Natural killer cell treated with Interleukin-12 subunit alpha and Interleukin-12 subunit beta and Interleukin-15 and Interleukin-18, amount 100 ng/mL, for 72 hours (primary cell): Measurements from ENCODE around the gene TPSAB1. TPM values are rescaled to one million over a fixed set of nuclear protein-coding genes. Genes with fewer than 3 reads are reported as not detected.
"Not testable (repeated sequence)": the region's sequence is repeated elsewhere in the genome, so short reads cannot be mapped to it uniquely, and the experiment has no call there.

ENCODE experiments used
- ATAC-seq, 2 donors: fragments of 150-1000 bp; cut with Tn5 transposase in 1 of 2; sonication (Bioruptor Pico), chemical (Tn5 transposase) in 1 of 2; 2 replicates each; pipeline ENCODE4 v1.10.0; 2021
- DNase-seq: peaks from one replicate; pipeline ENCODE4 v3.0.0; 2022; ENCODE audit warnings: low spot score
- H3K27ac Mint-ChIP-seq, 2 donors: 1 replicate in 1 of 2; 2 replicates in 1 of 2; pipeline ENCODE4 v1.8.0; 2022; ENCODE audit warnings: mixed read lengths in 2 of 2, mild to moderate bottlenecking in 1 of 2, moderate library complexity in 1 of 2
- H3K27me3 Mint-ChIP-seq, 2 donors: 1 replicate in 1 of 2; 2 replicates in 1 of 2; pipeline ENCODE4 v1.8.0; 2022; ENCODE audit warnings: mixed read lengths in 2 of 2
- H3K36me3 Mint-ChIP-seq: one replicate; pipeline ENCODE4 v1.8.0; 2022; ENCODE audit warnings: mixed read lengths
- H3K4me1 Mint-ChIP-seq, 2 donors: 1 replicate in 1 of 2; 2 replicates in 1 of 2; pipeline ENCODE4 v1.8.0; 2022; ENCODE audit warnings: low read depth in 2 of 2, mixed read lengths in 2 of 2, mild to moderate bottlenecking in 1 of 2
- H3K4me3 Mint-ChIP-seq: one replicate; pipeline ENCODE4 v1.8.0; 2022; ENCODE audit warnings: mixed read lengths
- H3K9me3 Mint-ChIP-seq: 2 replicates; pipeline ENCODE4 v1.8.0; 2022; ENCODE audit warnings: mixed read lengths
- total RNA-seq, 2 donors: library from RNA; stranded (reverse); gene quantifications; one replicate each; pipeline ENCODE4 v1.2.3, GENCODE V29; 2022

TPSAB1 gene
- total RNA-seq, 2 donors from 2014 or later = 6.6 TPM; not detected in 1

DNA sequence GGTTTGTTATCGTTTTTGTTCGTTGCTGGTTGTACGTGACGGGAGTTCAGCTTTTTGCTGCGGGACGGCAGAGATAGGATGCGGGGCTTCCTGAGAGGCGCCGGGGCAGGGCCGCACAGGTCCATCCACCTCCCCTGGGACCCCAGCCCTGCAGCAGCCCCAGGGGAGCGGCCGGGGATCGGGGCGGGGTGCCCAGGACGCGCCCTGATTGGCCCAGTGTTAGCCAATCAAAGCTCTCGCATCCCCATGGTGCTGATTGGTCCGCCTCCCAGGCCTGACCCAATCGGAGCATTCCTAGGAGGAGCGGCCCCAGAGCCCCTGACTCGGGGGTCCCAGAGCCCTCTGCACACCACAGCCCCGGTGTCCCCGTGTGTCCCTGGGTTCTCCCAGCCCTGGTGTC, 1.6 kb upstream of the TPSAB1 start:
- H3K36me3 Mint-ChIP-seq = not testable (repeated sequence)

DNA sequence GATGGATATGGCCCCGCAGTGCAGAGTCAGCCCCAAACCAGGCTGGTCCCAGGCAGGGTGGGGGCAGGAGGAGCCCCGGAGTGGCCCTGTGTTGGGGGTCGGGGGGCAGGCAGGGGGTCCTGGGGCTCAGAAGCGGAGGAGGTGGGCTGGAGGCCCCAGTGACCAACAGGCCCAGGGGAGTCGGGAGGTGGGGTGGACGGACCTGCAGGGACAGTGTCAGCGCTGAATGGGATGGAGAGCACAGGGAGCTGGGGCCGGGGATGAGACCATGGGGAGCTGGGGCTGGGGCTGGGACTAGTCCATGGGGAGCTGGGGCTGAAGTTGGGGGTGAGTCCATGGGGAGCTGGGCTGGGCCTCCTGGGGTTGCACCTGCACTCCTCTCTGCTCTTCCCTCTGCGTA, 930 bp upstream of the TPSAB1 start:
- not testable (repeated sequence) for H3K27me3 Mint-ChIP-seq, H3K9me3 Mint-ChIP-seq, ATAC-seq, H3K4me1 Mint-ChIP-seq, H3K4me3 Mint-ChIP-seq, H3K36me3 Mint-ChIP-seq, H3K27ac Mint-ChIP-seq
- peak; percentile 51 for DNase-seq

More for the DNA sequence above, 1.6 kb upstream of the TPSAB1 start:
- H3K9me3 Mint-ChIP-seq, H3K27ac Mint-ChIP-seq, ATAC-seq, H3K27me3 Mint-ChIP-seq, H3K4me3 Mint-ChIP-seq, H3K4me1 Mint-ChIP-seq, DNase-seq: not testable (repeated sequence)

DNA sequence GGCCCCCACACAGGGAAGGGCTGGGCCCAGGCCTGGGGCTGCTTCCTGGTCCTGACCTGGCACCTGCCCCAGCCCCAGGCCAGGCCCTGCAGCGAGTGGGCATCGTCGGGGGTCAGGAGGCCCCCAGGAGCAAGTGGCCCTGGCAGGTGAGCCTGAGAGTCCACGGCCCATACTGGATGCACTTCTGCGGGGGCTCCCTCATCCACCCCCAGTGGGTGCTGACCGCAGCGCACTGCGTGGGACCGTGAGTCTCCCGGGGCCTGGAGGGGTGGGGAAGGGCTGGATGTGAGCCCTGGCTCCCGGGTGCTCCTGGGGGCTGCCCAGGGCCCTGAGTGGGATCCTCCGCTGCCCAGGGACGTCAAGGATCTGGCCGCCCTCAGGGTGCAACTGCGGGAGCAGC, 576 bp downstream of the TPSAB1 start:
- not testable (repeated sequence) for H3K27ac Mint-ChIP-seq, H3K27me3 Mint-ChIP-seq, H3K36me3 Mint-ChIP-seq, ATAC-seq, H3K9me3 Mint-ChIP-seq, H3K4me3 Mint-ChIP-seq
- peaks cover 6 to 14% of the 10 kb centered on the region in 2 donors for H3K4me1 Mint-ChIP-seq
- DNase-seq = peak; percentile 39

DNA sequence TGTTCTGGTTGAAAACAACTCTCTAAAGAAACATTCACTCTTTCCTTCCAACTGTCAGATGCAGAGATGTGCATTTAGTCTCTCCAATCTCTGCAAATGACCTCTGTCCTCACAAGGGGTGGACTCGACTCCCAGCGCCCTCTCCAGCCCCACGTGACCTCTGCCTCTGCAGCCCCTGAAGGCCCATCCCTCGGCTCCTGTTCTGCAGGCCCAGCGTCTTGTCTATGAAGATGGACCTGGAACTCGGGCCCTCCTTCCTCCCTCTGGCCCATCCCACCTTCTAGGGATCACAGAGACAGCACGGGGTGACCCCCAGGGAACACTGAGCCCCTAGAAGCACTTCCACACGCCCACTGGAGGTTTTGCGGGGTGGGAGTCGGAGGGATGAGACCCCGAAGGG, 2.9 kb downstream of the TPSAB1 start:
- H3K36me3 Mint-ChIP-seq, H3K4me3 Mint-ChIP-seq, H3K9me3 Mint-ChIP-seq, H3K27me3 Mint-ChIP-seq, H3K27ac Mint-ChIP-seq, DNase-seq, ATAC-seq: not testable (repeated sequence)
- peaks cover 6 to 11% of the 10 kb centered on the region in 2 donors for H3K4me1 Mint-ChIP-seq

DNA sequence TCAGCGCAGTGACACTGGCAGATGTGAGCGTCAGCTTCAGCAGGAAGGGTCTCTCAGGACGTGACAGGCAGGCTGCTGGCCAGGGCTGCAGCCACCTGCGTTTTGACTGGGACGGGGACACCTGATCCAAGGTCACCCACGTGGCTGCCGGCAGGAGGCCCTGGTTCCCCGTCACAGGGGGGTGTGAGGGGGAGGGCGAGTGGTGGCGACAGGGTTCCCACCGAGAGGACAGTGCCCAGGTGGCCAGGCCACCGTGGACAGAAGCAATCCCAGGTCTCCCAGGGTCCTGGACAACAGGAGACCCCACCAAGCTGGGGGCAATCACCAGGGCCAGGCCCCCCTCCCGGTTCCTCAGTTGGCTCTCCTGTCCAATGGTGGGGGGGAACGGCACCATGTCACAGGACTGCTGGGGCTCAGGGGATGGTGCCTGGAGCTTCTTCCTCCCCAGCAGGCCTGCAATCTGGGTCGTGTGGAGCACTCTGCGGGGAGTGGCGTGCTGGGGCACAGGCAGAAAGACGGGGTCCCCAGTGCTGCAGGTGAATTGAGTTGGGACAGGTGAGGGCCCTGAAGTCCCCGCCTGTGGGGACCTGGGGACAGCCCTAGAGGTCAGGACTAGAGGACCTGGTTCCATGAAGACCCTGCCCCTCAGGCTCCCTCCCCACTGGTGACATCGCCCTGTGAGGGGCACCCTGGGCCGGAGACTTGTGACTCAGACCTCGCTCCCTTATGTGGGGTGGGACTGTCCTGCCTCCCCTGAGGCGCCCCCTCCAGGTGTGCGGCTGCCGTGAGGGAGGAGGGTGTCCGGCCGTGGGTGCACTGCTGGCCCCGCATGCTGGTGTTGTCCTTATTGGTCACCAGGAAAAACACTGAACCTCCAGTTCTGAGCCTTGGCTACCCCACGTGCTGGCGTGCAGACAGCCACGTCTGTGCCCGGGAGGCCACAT, 3.7 kb downstream of the TPSAB1 start:
- not testable (repeated sequence) for H3K4me3 Mint-ChIP-seq, H3K9me3 Mint-ChIP-seq, H3K36me3 Mint-ChIP-seq, H3K27me3 Mint-ChIP-seq, H3K4me1 Mint-ChIP-seq
- peak overlapping the region; percentile 52 to 59 for H3K27ac Mint-ChIP-seq
- ATAC-seq (peak in 1 of 2 donors; percentile 1), DNase-seq (peak; percentile 44)

DNA sequence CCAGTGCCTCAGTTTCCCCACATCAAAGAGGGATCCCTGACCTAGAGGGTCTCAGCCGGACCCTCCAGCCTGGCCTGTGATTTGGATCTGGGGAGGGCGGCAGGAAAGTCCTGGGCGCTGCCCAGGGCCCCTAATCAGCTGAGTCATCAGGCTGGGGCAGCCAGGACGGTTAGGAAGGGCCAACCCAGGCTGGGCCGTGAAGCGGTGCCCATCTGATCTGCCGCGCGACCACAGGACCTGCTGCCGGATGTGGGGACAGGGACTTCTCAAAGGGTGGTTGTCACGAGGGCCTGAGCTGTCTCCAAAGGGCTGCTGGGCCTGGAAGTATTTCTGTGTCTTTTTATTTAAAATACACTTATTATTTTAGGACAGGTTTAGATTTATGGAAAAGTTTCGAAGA, 4.4 kb downstream of the TPSAB1 start:
- peaks cover 6 to 8% of the 10 kb centered on the region in 2 donors for H3K4me1 Mint-ChIP-seq
- H3K27me3 Mint-ChIP-seq = no peaks in the 10 kb centered on the region
- peak; percentile 81 for DNase-seq
- no peak overlapping the region for H3K4me3 Mint-ChIP-seq
- ATAC-seq = peak; percentile 86
- no peaks in the 10 kb centered on the region for H3K9me3 Mint-ChIP-seq
- H3K27ac Mint-ChIP-seq = peak overlapping the region; percentile 52 to 59
- H3K36me3 Mint-ChIP-seq = no peaks in the 10 kb centered on the region

DNA sequence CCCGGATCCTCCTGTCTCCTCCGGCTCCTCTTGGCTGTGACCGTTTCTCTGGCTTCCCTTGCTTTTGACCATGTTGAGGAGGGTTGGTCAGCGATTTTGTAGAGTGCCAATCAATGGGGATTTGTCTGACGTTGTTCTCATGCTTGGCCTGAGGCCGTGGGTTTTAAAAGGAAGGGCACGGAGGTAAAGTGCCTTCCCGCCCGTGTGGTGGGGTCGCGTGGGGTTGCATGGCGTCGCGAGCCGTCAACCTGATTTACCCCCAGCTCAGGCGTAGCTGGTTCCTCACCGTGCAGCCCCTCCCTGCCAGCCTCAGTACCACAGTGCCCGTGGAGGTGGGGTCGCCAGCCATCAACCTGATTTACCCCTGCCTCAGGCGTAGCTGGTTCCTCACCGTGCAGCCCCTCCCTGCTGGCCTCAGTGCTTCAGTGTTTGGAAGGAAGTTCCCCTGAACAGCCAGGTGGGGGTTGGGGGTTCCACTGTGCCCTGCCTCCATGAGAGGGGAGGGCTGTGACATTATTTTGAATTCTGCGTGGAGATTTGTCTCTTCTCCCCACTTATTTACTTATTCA, 5.0 kb downstream of the TPSAB1 start:
- no peaks in the 10 kb centered on the region for H3K27me3 Mint-ChIP-seq
- peak overlapping the region; percentile 30 for H3K4me3 Mint-ChIP-seq
- DNase-seq = peak; percentile 37
- peaks cover 6 to 8% of the 10 kb centered on the region in 2 donors for H3K4me1 Mint-ChIP-seq
- H3K36me3 Mint-ChIP-seq = no peaks in the 10 kb centered on the region
- no peaks in the 10 kb centered on the region for H3K9me3 Mint-ChIP-seq
- no peak for ATAC-seq
- peak overlapping the region; percentile 52 to 59 for H3K27ac Mint-ChIP-seq

DNA sequence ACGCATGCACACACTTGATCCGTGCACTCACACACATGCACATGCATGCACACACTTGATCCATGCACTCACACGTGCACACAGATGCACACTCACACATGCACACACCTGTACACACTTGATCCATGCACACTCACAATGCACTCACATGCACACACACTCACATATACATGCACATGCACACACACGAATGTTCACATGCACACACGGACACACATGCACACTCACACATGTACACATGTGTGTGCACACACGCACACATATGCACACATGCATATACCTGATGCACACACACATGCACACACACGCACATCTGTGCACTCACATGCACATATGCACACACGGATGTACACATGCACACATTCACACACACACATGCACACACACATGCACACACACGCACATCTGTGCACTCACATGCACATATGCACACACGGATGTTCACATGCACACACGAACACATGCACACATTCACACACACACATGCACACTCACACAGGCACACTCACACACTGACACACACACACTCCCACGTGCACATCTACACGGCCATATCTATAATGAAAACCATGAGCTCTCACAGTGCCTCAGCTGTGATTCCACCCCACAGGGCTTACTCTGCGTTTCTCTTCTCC, 7.5 kb downstream of the TPSAB1 start:
- H3K4me1 Mint-ChIP-seq, H3K27ac Mint-ChIP-seq, H3K36me3 Mint-ChIP-seq: not testable (repeated sequence)

DNA sequence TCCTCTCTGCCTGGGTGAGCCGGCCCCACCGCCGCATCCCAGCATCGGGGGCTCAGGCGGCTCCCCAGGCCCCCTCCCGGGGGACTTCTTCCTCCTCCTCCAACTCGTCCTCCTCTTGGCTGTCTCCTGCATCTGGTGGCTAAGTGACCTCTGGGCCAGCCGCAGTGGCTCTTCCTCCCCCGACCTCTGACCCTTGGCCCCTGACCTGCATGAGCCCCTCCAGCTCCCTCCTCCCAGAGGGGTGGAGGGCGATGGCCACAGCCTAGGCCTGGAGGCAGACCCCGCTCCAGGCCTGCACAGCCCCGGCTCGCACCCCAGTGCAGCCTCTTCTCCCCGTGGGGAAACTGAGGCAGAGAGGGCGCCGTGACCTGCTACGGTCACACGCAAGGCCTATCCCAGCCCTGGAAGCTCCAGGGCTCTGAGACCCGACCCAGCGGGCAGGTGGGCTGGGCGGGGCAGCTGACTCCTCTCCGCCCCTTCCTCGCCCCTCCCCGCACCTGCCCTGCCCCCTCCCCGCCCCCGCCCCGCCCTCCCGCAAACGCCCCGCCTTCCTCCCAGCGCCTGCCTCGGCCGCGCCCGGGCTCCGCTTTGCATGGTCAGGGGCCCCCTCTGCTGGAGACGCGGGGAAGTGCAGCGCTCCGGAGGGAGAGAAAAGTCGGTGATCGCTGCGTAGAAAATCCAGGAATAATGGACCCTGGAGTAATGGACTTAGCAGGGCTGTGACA, 8.7 kb downstream of the TPSAB1 start:
- not testable (repeated sequence) for H3K9me3 Mint-ChIP-seq, H3K27me3 Mint-ChIP-seq, H3K36me3 Mint-ChIP-seq, H3K4me3 Mint-ChIP-seq, H3K27ac Mint-ChIP-seq, H3K4me1 Mint-ChIP-seq
- peak; percentile 41 for DNase-seq
- peak; percentile 57 to 76 for ATAC-seq

More for the DNA sequence above, 7.5 kb downstream of the TPSAB1 start:
- not testable (repeated sequence) for H3K9me3 Mint-ChIP-seq, H3K27me3 Mint-ChIP-seq, H3K4me3 Mint-ChIP-seq, ATAC-seq, DNase-seq

DNA sequence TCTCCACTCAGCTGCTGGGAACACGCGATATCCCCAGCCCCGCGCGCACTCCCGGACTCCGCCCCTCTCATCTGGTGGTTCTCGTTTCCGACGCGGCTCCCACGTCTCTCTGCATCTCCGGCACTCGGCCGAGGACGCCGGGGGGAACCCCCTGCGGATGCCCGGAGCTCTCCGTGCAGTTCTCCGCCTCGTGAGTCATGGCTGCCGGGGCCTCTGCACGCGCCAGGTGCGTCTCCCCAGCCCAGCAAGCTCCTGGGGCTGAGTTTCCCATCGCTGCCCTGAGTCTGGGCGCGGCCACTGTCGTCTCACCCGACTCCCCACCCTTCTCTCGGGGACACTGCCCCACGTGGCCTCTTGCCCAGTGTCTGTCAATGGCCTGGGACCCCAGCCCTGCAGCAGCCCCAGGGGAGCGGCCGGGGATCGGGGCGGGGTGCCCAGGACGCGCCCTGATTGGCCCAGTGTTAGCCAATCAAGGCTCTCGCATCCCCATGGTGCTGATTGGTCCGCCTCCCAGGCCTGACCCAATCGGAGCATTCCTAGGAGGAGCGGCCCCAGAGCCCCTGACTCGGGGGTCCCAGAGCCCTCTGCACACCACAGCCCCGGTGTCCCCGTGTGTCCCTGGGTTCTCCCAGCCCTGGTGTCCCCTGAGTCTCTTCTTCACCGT, 13.3 kb downstream of the TPSAB1 start:
- not testable (repeated sequence) for H3K9me3 Mint-ChIP-seq, H3K4me3 Mint-ChIP-seq, H3K36me3 Mint-ChIP-seq, H3K4me1 Mint-ChIP-seq, H3K27ac Mint-ChIP-seq, H3K27me3 Mint-ChIP-seq, DNase-seq
- peak; percentile 17 to 62 for ATAC-seq

DNA sequence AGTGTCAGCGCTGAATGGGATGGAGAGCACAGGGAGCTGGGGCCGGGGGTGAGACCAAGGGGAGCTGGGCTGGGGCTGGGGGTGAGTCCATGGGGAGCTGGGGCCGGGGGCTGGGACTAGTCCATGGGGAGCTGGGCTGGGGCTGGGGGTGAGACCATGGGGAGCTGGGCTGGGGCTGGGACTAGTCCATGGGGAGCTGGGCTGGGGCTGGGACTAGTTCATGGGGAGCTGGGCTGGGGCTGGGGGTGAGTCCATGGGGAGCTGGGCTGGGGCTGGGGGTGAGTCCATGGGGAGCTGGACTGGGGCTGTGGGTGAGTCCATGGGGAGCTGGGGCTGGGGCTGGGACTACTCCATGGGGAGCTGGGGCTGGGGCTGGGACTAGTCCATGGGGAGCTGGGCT, 14.3 kb downstream of the TPSAB1 start:
- H3K9me3 Mint-ChIP-seq, H3K36me3 Mint-ChIP-seq, H3K27ac Mint-ChIP-seq, H3K27me3 Mint-ChIP-seq, H3K4me1 Mint-ChIP-seq, ATAC-seq, H3K4me3 Mint-ChIP-seq, DNase-seq: not testable (repeated sequence)

DNA sequence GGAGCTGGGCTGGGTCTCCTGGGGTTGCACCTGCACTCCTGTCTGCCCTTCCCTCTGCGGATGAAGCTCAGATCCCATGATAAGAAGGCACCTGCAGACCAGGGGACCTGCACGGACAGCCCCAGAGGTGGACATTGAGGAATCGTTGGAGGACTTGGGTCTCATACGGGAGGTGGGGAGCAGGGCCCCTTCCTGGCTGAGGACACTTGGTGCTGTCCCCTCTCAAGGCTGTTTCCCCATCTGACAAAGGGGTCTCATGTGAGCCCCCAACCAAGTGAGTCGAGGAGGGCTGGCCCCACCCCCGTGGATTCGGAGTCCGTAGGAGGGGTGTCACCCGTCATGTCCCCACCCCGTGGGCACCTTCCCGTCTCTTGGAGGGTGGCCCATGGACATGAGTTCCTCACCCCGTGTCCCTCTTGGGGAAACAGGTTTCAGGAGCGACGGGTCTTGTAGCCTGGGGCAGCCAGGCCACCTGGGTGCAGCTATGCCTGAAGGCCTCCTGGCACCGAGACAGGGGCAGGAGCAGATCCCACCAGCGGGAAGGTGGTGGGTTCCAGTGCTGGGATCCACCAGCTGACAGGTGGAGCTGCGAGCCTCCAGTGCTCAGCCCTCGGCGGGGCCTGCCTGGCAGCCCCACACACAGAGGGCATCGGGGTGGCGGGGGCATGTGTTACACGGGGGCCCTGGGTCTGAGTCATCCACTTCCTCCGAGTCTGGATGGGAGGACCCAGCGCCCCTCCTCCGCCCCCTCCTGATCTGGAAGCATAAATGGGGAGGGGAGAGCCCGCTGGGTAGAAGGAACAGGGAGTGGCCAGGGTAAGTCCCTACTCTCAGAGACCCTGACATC, 15.0 kb downstream of the TPSAB1 start, which contains the start of gene TPSD1:
Gene TPSD1, plus strand, starts transcription at position 794 of the 847 bp plus-strand sequence. CDS start 212 bp downstream, outside the sequence.
- H3K4me1 Mint-ChIP-seq, H3K27me3 Mint-ChIP-seq, H3K9me3 Mint-ChIP-seq, H3K36me3 Mint-ChIP-seq, H3K27ac Mint-ChIP-seq, H3K4me3 Mint-ChIP-seq: not testable (repeated sequence)
- peak; percentile 8 to 40 for ATAC-seq
- DNase-seq = peak; percentile 56
